Progenitor cell of endocrine pancreas (in vitro differentiated cells): ENCODE data around the gene RUNX2. TPM values are rescaled to one million over a fixed set of nuclear protein-coding genes. Genes with fewer than 3 reads are reported as not detected.

Source experiments
- DNase-seq: peaks from one replicate; pipeline ENCODE4 v3.0.0; 2021; ENCODE audit warnings: low spot score; ENCODE audit not compliant: unreplicated experiment
- H3K27ac Mint-ChIP-seq: 2 replicates; pipeline ENCODE4 v1.8.0; 2021; ENCODE audit warnings: mild to moderate bottlenecking, moderate library complexity, mixed read lengths
- H3K27me3 Mint-ChIP-seq: 2 replicates; pipeline ENCODE4 v1.8.0; 2021; ENCODE audit warnings: mixed read lengths
- H3K36me3 Mint-ChIP-seq: 2 replicates; pipeline ENCODE4 v1.8.0; 2022; ENCODE audit warnings: mixed read lengths; ENCODE audit not compliant: insufficient read depth
- H3K4me1 Mint-ChIP-seq: 2 replicates; pipeline ENCODE4 v1.8.0; 2021; ENCODE audit warnings: low read depth, mixed read lengths
- H3K4me3 Mint-ChIP-seq: 2 replicates; pipeline ENCODE4 v1.8.0; 2021; ENCODE audit warnings: low read depth, mild to moderate bottlenecking, moderate library complexity, mixed read lengths
- H3K9me3 Mint-ChIP-seq: 2 replicates; pipeline ENCODE4 v1.8.0; 2021; ENCODE audit warnings: low read depth, mixed read lengths
- total RNA-seq: library from RNA; stranded (reverse); gene quantifications from 2 replicates; pipeline ENCODE4 v1.2.1, GENCODE V29; 2021
- TF ChIP-seq, protein P1 (sequence below): fragments of 200-600 bp; sonication (generic); IDR thresholded peaks from one replicate; pipeline ENCODE4 v1.5.0; 2021; ENCODE audit warnings: antibody characterized with exemption, mild to moderate bottlenecking; ENCODE audit not compliant: unreplicated experiment

The RUNX2 gene
- total RNA-seq, 1 donor from 2014 or later, result 0.46 TPM

- Mint-ChIP-seq H3K9me3 (no peaks in the 10 kb centered on the region), H3K4me3 (no peak overlapping the region), H3K36me3 (no peaks in the 10 kb centered on the region), H3K27ac (no peak overlapping the region), H3K4me1 (no peaks in the 10 kb centered on the region), H3K27me3 (peaks cover 12% of the 10 kb centered on the region)
- TF ChIP-seq, protein P1, sequence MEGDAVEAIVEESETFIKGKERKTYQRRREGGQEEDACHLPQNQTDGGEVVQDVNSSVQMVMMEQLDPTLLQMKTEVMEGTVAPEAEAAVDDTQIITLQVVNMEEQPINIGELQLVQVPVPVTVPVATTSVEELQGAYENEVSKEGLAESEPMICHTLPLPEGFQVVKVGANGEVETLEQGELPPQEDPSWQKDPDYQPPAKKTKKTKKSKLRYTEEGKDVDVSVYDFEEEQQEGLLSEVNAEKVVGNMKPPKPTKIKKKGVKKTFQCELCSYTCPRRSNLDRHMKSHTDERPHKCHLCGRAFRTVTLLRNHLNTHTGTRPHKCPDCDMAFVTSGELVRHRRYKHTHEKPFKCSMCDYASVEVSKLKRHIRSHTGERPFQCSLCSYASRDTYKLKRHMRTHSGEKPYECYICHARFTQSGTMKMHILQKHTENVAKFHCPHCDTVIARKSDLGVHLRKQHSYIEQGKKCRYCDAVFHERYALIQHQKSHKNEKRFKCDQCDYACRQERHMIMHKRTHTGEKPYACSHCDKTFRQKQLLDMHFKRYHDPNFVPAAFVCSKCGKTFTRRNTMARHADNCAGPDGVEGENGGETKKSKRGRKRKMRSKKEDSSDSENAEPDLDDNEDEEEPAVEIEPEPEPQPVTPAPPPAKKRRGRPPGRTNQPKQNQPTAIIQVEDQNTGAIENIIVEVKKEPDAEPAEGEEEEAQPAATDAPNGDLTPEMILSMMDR, result no peak
- no peak for DNase-seq
Observed at GRCh38 chr6:45527210-45527609, 199.1 kb downstream of the RUNX2 start.

DNA sequence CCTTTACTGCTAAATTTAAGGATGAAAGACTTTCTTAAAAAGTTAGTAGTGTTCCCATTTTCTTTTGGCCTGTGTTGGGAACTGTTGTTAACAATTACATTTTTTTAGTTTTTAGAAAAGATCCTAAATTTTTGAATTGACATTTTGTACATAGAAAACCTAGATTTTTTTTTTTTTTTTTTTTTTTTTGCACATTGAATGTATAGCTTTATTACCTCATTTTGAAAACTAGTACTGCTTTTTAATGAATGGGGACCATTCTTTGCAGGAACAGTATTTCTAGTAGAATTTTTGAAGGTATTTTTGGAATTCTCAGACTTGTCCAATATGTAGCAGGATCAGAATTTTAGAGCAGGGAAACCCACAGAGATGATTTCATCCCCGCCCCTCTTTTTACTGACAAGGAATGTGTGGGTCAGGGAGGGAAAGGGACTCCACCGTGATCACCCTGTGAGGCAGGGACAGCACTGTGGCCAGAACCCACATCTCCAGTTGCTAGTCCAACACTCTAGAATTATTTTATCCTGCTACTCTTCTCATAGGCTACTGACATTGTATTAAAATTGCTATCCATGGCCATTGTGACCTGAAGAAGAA lies 204.0 kb downstream of the RUNX2 start:
- no peaks in the 10 kb centered on the region for H3K9me3 Mint-ChIP-seq
- no peaks in the 10 kb centered on the region for H3K36me3 Mint-ChIP-seq
- H3K4me3 Mint-ChIP-seq, result no peak overlapping the region
- H3K27ac Mint-ChIP-seq, result no peak overlapping the region
- H3K27me3 Mint-ChIP-seq, result peaks cover 12% of the 10 kb centered on the region
- no peak for DNase-seq
- TF ChIP-seq, protein P1, result no peak
- H3K4me1 Mint-ChIP-seq, result peaks cover 9% of the 10 kb centered on the region

GRCh38 chr6:45532721-45533210 lies 204.6 kb downstream of the RUNX2 start:
- H3K9me3 Mint-ChIP-seq, result no peaks in the 10 kb centered on the region
- TF ChIP-seq, protein P1, result no peak
- no peak for DNase-seq
- peaks cover 12% of the 10 kb centered on the region for H3K27me3 Mint-ChIP-seq
- H3K4me1 Mint-ChIP-seq, result peaks cover 9% of the 10 kb centered on the region
- no peak overlapping the region for H3K27ac Mint-ChIP-seq
- no peaks in the 10 kb centered on the region for H3K36me3 Mint-ChIP-seq
- H3K4me3 Mint-ChIP-seq, result no peak overlapping the region

- peaks cover 9% of the 10 kb centered on the region for H3K4me1 Mint-ChIP-seq
- H3K27me3 Mint-ChIP-seq, result peaks cover 12% of the 10 kb centered on the region
- H3K9me3 Mint-ChIP-seq, result no peaks in the 10 kb centered on the region
- TF ChIP-seq, protein P1, result no peak
- DNase-seq, result no peak
- no peaks in the 10 kb centered on the region for H3K36me3 Mint-ChIP-seq
- no peak overlapping the region for H3K27ac Mint-ChIP-seq
- no peak overlapping the region for H3K4me3 Mint-ChIP-seq
Observed at GRCh38 chr6:45533386-45533785, 205.3 kb downstream of the RUNX2 start.

DNA sequence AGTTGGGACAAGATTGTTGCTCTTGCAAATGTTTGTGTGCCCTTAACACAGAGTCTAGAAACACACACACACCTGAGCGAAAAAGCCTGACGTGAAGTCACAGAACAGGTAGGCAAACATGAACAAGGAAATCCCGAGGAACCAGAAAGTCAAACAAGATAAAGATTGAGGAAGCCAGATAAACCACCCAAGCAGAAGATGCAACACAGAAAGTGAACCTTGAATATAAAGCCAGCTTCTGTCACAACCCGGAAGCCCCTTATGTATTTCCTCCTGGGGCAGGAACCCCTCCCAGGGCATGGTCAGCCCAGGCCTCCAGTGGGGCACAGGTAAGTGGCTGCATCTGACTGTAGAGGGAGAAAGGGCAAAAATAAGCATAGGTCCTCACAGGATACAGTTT lies 207.8 kb downstream of the RUNX2 start:
- Mint-ChIP-seq H3K9me3 (no peaks in the 10 kb centered on the region), H3K4me1 (peaks cover 13% of the 10 kb centered on the region)

More for the DNA sequence above, 207.8 kb downstream of the RUNX2 start:
- H3K36me3 Mint-ChIP-seq, result no peaks in the 10 kb centered on the region
- H3K4me3 Mint-ChIP-seq, result no peak overlapping the region
- H3K27ac Mint-ChIP-seq, result peak overlapping the region; percentile 7
- H3K27me3 Mint-ChIP-seq, result no peaks in the 10 kb centered on the region
- DNase-seq, result no peak
- TF ChIP-seq, protein P1, result no peak
